HG02763 (cell line): Measurements from ENCODE around the gene CRYBG2.
A peak's percentile ranks its signal among the peaks of the same experiment; 100 is the strongest.

ENCODE experiments used
- ATAC-seq: cut with Tn5 transposase; IDR thresholded peaks from one replicate; pipeline ENCODE4 v1.9.1; 2021; ENCODE audit warnings: mild to moderate bottlenecking, moderate library complexity; ENCODE audit not compliant: unreplicated experiment

Gene CRYBG2

GRCh38 chr1:26282401-26282918 is 71.5 kb downstream of the CRYBG2 start:
- no peak for ATAC-seq

GRCh38 chr1:26281971-26282370 is 72.0 kb downstream of the CRYBG2 start:
- no peak for ATAC-seq

GRCh38 chr1:26281091-26281958 is 72.6 kb downstream of the CRYBG2 start:
- ATAC-seq: no peak

GRCh38 chr1:26280333-26281042 is 73.4 kb downstream of the CRYBG2 start:
- no peak for ATAC-seq

- peak; percentile 43 for ATAC-seq
These were observed 74.2 kb downstream of the CRYBG2 start, which contains the start of gene SH3BGRL3 for GRCh38 chr1:26279456-26280332. TSS of gene SH3BGRL3 (plus strand) at chr1:26280086. CDS start at chr1:26280156, 70 bp downstream.

- ATAC-seq: no peak
These were observed 75.0 kb downstream of the CRYBG2 start for GRCh38 chr1:26278724-26279455.

- no peak for ATAC-seq
These were observed 75.6 kb downstream of the CRYBG2 start for GRCh38 chr1:26278303-26278702.

GRCh38 chr1:26277719-26278118 is 76.2 kb downstream of the CRYBG2 start:
- no peak for ATAC-seq

- ATAC-seq: no peak
These were observed 76.7 kb downstream of the CRYBG2 start for GRCh38 chr1:26277261-26277661.

- ATAC-seq: no peak
These were observed 77.5 kb downstream of the CRYBG2 start for GRCh38 chr1:26276432-26276838.

GRCh38 chr1:26275580-26276431 is 78.1 kb downstream of the CRYBG2 start:
- ATAC-seq: no peak

- ATAC-seq: no peak
These were observed 79.0 kb downstream of the CRYBG2 start for GRCh38 chr1:26274801-26275425.
